Nephron progenitor cell (in vitro differentiated cells): ENCODE results near the gene ZSCAN26.

Source experiments
- DNase-seq: peaks from one replicate; pipeline ENCODE4 v3.0.0; 2021
- H3K27ac Mint-ChIP-seq: 2 replicates; pipeline ENCODE4 v1.8.0; 2021; ENCODE audit warnings: mild to moderate bottlenecking, moderate library complexity, mixed read lengths
- H3K27me3 Mint-ChIP-seq: 2 replicates; pipeline ENCODE4 v1.8.0; 2021; ENCODE audit warnings: mild to moderate bottlenecking, low read depth, mixed read lengths; ENCODE audit not compliant: poor library complexity
- H3K36me3 Mint-ChIP-seq: 2 replicates; pipeline ENCODE4 v1.8.0; 2021; ENCODE audit warnings: low read depth, mixed read lengths
- H3K4me1 Mint-ChIP-seq: 2 replicates; pipeline ENCODE4 v1.8.0; 2021; ENCODE audit warnings: mixed read lengths
- H3K4me3 Mint-ChIP-seq: 2 replicates; pipeline ENCODE4 v1.8.0; 2021; ENCODE audit warnings: mild to moderate bottlenecking, moderate library complexity, mixed read lengths
- H3K9me3 Mint-ChIP-seq: 2 replicates; pipeline ENCODE4 v1.8.0; 2021; ENCODE audit warnings: mild to moderate bottlenecking, moderate library complexity, mixed read lengths
- CTCF ChIP-seq: fragments of 200-600 bp; sonication (generic); IDR thresholded peaks from 2 replicates; pipeline ENCODE4 v1.5.0; 2021; ENCODE audit warnings: antibody characterized with exemption

ZSCAN26 gene

GRCh38 chr6:28243946-28244345 is 23.0 kb upstream of the ZSCAN26 start:
- Mint-ChIP-seq H3K36me3 (peaks cover 58% of the 10 kb centered on the region), H3K4me3 (no peak overlapping the region), H3K27ac (no peak overlapping the region), H3K27me3 (no peaks in the 10 kb centered on the region), H3K4me1 (no peaks in the 10 kb centered on the region), H3K9me3 (no peaks in the 10 kb centered on the region)
- DNase-seq: no peak
- TF ChIP-seq CTCF: no peak

DNA sequence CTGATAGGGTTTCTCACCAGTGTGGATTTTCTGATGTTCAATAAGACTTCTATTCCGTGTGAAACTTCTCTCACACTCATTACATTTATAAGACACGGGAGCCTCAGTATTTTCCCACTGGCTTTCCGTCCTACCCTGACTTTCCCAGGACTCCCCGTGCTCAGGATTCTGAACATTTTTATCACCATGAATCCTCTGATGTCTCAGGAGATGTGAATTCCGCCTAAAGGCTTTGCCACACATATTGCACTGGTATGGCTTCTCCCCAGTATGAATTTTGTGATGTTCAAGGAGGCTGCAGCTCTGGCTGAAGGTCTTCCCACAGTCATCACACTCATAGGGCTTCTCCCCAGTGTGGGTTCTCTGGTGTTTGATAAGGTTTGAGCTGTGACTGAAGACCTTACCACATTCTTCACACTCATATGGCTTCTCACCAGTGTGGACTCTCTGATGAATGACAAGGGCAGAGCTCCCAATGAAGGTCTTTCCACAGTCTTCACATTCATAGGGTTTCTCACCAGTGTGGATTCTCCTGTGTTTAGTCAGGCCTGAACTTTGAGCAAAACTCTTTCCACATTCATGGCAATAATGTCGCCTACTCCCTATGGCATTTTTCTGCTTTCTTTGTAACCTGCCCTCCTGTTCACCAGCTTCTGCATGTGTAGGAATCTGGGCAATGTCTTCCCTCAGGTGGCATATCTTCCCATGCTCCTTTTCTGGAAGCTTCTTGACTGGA is 21.6 kb upstream of the ZSCAN26 start:
- peaks cover 3% of the 10 kb centered on the region for H3K4me1 Mint-ChIP-seq
- H3K27ac Mint-ChIP-seq: peak overlapping the region; percentile 21
- H3K9me3 Mint-ChIP-seq: no peaks in the 10 kb centered on the region
- TF ChIP-seq CTCF: no peak
- peaks cover 52% of the 10 kb centered on the region for H3K36me3 Mint-ChIP-seq
- H3K4me3 Mint-ChIP-seq: no peak overlapping the region
- no peaks in the 10 kb centered on the region for H3K27me3 Mint-ChIP-seq
- DNase-seq: no peak

DNA sequence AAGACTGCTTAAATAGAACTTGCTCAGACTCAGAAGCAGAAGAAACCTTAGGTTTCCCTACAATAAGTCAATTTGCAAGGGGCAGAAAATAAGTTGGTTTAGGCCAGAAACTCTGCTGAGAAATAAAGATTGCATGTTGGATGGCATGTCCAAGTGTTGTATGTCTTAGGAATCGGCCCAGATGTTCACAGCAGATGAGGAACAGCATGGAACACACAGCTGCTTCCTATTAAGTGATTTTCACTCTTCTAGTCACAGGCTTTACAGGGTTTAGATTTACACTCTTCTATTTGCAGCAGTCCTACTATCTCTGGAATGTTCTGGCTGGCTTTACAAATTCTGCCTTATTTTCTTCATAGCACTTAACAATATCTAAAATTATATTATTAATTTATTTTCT is 18.0 kb upstream of the ZSCAN26 start:
- H3K27me3 Mint-ChIP-seq: no peaks in the 10 kb centered on the region
- peaks cover 24% of the 10 kb centered on the region for H3K4me1 Mint-ChIP-seq
- no peak for DNase-seq
- H3K27ac Mint-ChIP-seq: no peak overlapping the region
- no peak overlapping the region for H3K4me3 Mint-ChIP-seq
- no peak for TF ChIP-seq CTCF
- H3K9me3 Mint-ChIP-seq: no peaks in the 10 kb centered on the region
- H3K36me3 Mint-ChIP-seq: peaks cover 44% of the 10 kb centered on the region

- no peak for DNase-seq
- peaks cover 24% of the 10 kb centered on the region for H3K4me1 Mint-ChIP-seq
- no peak overlapping the region for H3K27ac Mint-ChIP-seq
- no peaks in the 10 kb centered on the region for H3K9me3 Mint-ChIP-seq
- TF ChIP-seq CTCF: no peak
- H3K4me3 Mint-ChIP-seq: peak overlapping the region; percentile 99
- H3K36me3 Mint-ChIP-seq: peaks cover 26% of the 10 kb centered on the region
- H3K27me3 Mint-ChIP-seq: no peaks in the 10 kb centered on the region
These were observed 16.2 kb upstream of the ZSCAN26 start for GRCh38 chr6:28250747-28251146.

DNA sequence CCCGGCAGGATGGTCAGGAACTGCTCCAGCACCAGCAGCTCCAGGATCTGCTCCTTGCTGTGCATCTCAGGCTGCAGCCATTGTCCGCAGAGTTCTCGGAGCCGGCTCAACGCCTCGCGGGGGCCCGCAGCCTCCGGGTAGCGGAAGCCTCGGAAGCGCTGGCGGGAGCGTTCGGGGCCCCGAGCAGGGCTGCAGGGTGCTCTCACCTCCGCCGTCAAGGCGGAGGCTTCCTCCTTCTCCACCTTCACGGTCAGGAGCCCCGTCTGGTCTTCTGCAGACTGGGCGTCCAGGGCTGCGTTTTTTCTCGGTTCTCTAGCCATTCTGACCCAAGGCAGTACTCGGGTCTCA is 15.3 kb upstream of the ZSCAN26 start:
- no peaks in the 10 kb centered on the region for H3K27me3 Mint-ChIP-seq
- H3K36me3 Mint-ChIP-seq: peaks cover 18% of the 10 kb centered on the region
- peak; percentile 50 for DNase-seq
- no peak for TF ChIP-seq CTCF
- peak overlapping the region; percentile 85 for H3K27ac Mint-ChIP-seq
- no peaks in the 10 kb centered on the region for H3K9me3 Mint-ChIP-seq
- peak overlapping the region; percentile 99 for H3K4me3 Mint-ChIP-seq
- H3K4me1 Mint-ChIP-seq: peaks cover 24% of the 10 kb centered on the region
